HCT116 (cell line): Measurements from ENCODE around the gene C16orf74.

Source experiments
- EGR1 ChIP-seq: IDR thresholded peaks from 2 replicates; pipeline ENCODE4 v1.6.1; 2012; ENCODE audit warnings: low read depth
- EZH2 ChIP-seq: fragments of 200-600 bp; sonication (generic); IDR thresholded peaks from 2 replicates; pipeline ENCODE4 v1.6.1; 2017; ENCODE audit warnings: antibody characterized with exemption, mixed run types
- POLR2A ChIP-seq: IDR thresholded peaks from 2 replicates; pipeline ENCODE4 v1.7.0; 2011; ENCODE audit warnings: borderline replicate concordance; ENCODE audit not compliant: insufficient read depth, insufficient read length; ENCODE audit errors: extremely low read depth
- POLR2AphosphoS5 ChIP-seq: IDR thresholded peaks from 2 replicates; pipeline ENCODE4 v1.6.1; 2011; ENCODE audit warnings: mild to moderate bottlenecking, low read depth, low read length, moderate library complexity
- SP1 ChIP-seq: IDR thresholded peaks from 2 replicates; pipeline ENCODE4 v1.6.1; 2012; ENCODE audit warnings: low read depth
- TF ChIP-seq, protein P1 (sequence below), 3 experiments: fragments of 200-600 bp in 1 of 3; sonication (generic) in 1 of 3; IDR thresholded peaks in 2 of 3; conservative IDR thresholded peaks in 1 of 3; 2 replicates each; pipeline ENCODE4 v1.5.1; 2012 to 2017; ENCODE audit warnings: low read depth in 2 of 3, low read length in 2 of 3, antibody characterized with exemption in 1 of 3, borderline replicate concordance in 1 of 3, control low read depth in 1 of 3, mild to moderate bottlenecking in 1 of 3, mixed read lengths in 1 of 3, mixed run types in 1 of 3, moderate library complexity in 1 of 3; ENCODE audit not compliant: insufficient read depth in 1 of 3

DNA sequence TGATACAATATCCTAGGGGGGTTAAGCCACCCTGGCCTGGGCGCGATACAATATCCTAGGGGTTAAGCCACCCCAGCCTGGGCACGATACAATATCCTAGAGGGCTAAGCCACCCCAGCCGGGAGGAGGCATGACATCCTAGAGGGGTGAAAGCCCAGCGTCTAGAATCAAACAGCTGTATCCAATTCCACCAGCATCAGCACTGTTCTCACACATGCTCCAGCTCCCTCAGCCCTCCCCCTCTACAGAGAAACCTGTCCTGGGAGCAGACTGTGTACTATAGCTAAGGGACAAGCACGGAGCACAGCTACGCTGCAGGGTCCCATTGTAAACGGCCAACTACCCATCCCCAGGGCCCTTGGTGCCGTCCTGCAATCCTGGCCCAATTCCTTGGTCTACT, 68.4 kb downstream of the C16orf74 start:
- no peak for TF ChIP-seq SP1
- TF ChIP-seq EZH2: no peak
- no peak for TF ChIP-seq POLR2A
- TF ChIP-seq, protein P1, sequence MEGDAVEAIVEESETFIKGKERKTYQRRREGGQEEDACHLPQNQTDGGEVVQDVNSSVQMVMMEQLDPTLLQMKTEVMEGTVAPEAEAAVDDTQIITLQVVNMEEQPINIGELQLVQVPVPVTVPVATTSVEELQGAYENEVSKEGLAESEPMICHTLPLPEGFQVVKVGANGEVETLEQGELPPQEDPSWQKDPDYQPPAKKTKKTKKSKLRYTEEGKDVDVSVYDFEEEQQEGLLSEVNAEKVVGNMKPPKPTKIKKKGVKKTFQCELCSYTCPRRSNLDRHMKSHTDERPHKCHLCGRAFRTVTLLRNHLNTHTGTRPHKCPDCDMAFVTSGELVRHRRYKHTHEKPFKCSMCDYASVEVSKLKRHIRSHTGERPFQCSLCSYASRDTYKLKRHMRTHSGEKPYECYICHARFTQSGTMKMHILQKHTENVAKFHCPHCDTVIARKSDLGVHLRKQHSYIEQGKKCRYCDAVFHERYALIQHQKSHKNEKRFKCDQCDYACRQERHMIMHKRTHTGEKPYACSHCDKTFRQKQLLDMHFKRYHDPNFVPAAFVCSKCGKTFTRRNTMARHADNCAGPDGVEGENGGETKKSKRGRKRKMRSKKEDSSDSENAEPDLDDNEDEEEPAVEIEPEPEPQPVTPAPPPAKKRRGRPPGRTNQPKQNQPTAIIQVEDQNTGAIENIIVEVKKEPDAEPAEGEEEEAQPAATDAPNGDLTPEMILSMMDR (IDR thresholded peaks at IDR 0.05 in 2 of 3, conservative IDR thresholded peaks at IDR 0.05 in 1 of 3; ENCODE audit: borderline replicate concordance in 1 of 3, insufficient read depth in 1 of 3, low read depth in 2 of 3, low read length in 2 of 3): no peak
- no peak for TF ChIP-seq POLR2AphosphoS5
- no peak for TF ChIP-seq EGR1
